ENCODE results near the gene DHRSX. TPM values are rescaled to one million over a fixed set of nuclear protein-coding genes. Genes with fewer than 3 reads are reported as not detected.

Gene DHRSX
- total and polyA plus RNA-seq, 2 of the 13 experiments (the other 11 are each of a cell fraction or from before 2014, with no cell fraction given), result 15.5 to 24.3 TPM

GRCh38 chrX:2409796-2410195 lies 91.0 kb downstream of the DHRSX start:
- no peak overlapping the region for H3K9ac ChIP-seq (ENCODE audit: insufficient read depth, low read depth, low read length)
- no peaks in the 10 kb centered on the region for H3K27me3 ChIP-seq (ENCODE audit: control insufficient read depth in 1 of 2, insufficient read depth in 2 of 2, low read length in 2 of 2)
- H3K79me2 ChIP-seq (ENCODE audit: insufficient read depth, low read length), result no peaks in the 10 kb centered on the region
- no TSS peak for BruUV-seq (replicated peaks)
- H2AFZ ChIP-seq (ENCODE audit: low read length), result no peak overlapping the region
- in situ Hi-C loops (cut with HindIII; ENCODE audit: extremely low pct_ligation_motif_present, low pct_unique_long_range_greater_than_20kb), result no loop called here
- H4K20me1 ChIP-seq (ENCODE audit: insufficient read depth, low read length), result 0 out of 2 replicates have a peak, but pooled peaks cover 4% of the 10 kb centered on the region
- peaks cover 22% of the 10 kb centered on the region for H3K4me1 ChIP-seq (ENCODE audit: insufficient read depth, low read length)
- peaks cover 2 to 10% of the 10 kb centered on the region in 2 experiments; a peak in 2 of 5 replicates for H3K36me3 ChIP-seq (replicated peaks in 1 of 2; ENCODE audit: control insufficient read depth in 1 of 2, insufficient read depth in 2 of 2, low read length in 2 of 2)
- ATAC-seq, result no peak
- no peak for FAIRE-seq
- 95% methylated on average over 8 of the region's 8 CpGs for WGBS (ENCODE audit: low lambda C conversion rate)
- H3K4me3 ChIP-seq (replicated peaks in 1 of 3; ENCODE audit: insufficient read depth in 1 of 3, low read depth in 2 of 3, low read length in 3 of 3), result no peak overlapping the region
- no peak overlapping the region for H3K4me2 ChIP-seq (ENCODE audit: low read depth, low read length)
- intact Hi-C loops (cut with micrococcal nuclease; ENCODE audit: unreplicated experiment), result no loop called here
- TF ChIP-seq ZNF609 (CRISPR knock-in tag; IDR thresholded peaks at IDR 0.05; ENCODE audit: borderline replicate concordance) (no peak), ZNF343 (CRISPR knock-in tag; IDR thresholded peaks at IDR 0.05) (no peak), JUNB (CRISPR knock-in tag; IDR thresholded peaks at IDR 0.05; ENCODE audit: borderline replicate concordance) (no peak), ZNF678 (CRISPR knock-in tag; IDR thresholded peaks at IDR 0.05) (no peak)
- POLR2A ChIA-PET, result no interaction called here
- peaks cover 9% of the 10 kb centered on the region for H3K9me3 ChIP-seq (ENCODE audit: low read length)
- DNase-seq (ENCODE audit: low spot score), result no peak
- peak overlapping the region; percentile 33 for H3K27ac ChIP-seq (ENCODE audit: extremely low read length, insufficient read depth, low read length)
- CTCF ChIA-PET (ENCODE audit: low intra/inter-chr PET ratio, low total read pairs), result no interaction called here

Measured in HepG2 (cell line).